DOHH2 (cell line): Measurements from ENCODE around the gene MARK3.

Source experiments
- H3F3A ChIP-seq: fragments of 200-600 bp; sonication (generic), shearing (Covaris generic); 2 replicates; pipeline ENCODE4 v1.6.0; 2016; ENCODE audit warnings: antibody characterized with exemption, mild to moderate bottlenecking; ENCODE audit not compliant: control insufficient read depth, insufficient read depth
- H3K27ac ChIP-seq: fragments of 200-600 bp; sonication (generic); 2 replicates; pipeline ENCODE4 v1.5.1; 2014; ENCODE audit warnings: low read depth, mild to moderate bottlenecking, low read length, moderate library complexity
- H3K27me3 ChIP-seq: fragments of 200-600 bp; sonication (generic); 2 replicates; pipeline ENCODE4 v1.6.1; 2014; ENCODE audit warnings: mild to moderate bottlenecking, low read length, mixed read lengths; ENCODE audit not compliant: control insufficient read depth
- H3K36me3 ChIP-seq: fragments of 200-600 bp; sonication (generic); 2 replicates; pipeline ENCODE4 v1.6.1; 2014; ENCODE audit warnings: mild to moderate bottlenecking, low read length, moderate library complexity, mixed read lengths; ENCODE audit not compliant: control insufficient read depth
- H3K4me1 ChIP-seq: fragments of 200-600 bp; sonication (generic); 2 replicates; pipeline ENCODE4 v1.6.1; 2014; ENCODE audit warnings: mild to moderate bottlenecking, low read length, mixed read lengths; ENCODE audit not compliant: control insufficient read depth
- H3K4me2 ChIP-seq: fragments of 200-600 bp; sonication (generic); 2 replicates; pipeline ENCODE4 v1.6.0; 2014; ENCODE audit warnings: mild to moderate bottlenecking, low read length, moderate library complexity
- H3K4me3 ChIP-seq: fragments of 200-600 bp; sonication (generic); 2 replicates; pipeline ENCODE4 v1.5.1; 2014; ENCODE audit warnings: mild to moderate bottlenecking, low read length, mixed read lengths
- H3K79me2 ChIP-seq: fragments of 200-600 bp; sonication (generic); 2 replicates; pipeline ENCODE4 v1.6.1; 2014; ENCODE audit warnings: mild to moderate bottlenecking, low read length, mixed read lengths; ENCODE audit not compliant: control insufficient read depth
- H3K9me2 ChIP-seq: fragments of 200-600 bp; sonication (generic); replicated peaks from 2 replicates; pipeline ENCODE4 v1.6.1; 2014; ENCODE audit warnings: mild to moderate bottlenecking, low read length, mixed read lengths; ENCODE audit not compliant: control insufficient read depth
- H3K9me3 ChIP-seq: fragments of 200-600 bp; sonication (generic); 2 replicates; pipeline ENCODE4 v1.6.1; 2014; ENCODE audit warnings: antibody characterized with exemption, low read length, mixed read lengths; ENCODE audit not compliant: control insufficient read depth, insufficient read depth
- H4K20me1 ChIP-seq: fragments of 200-600 bp; sonication (generic); 2 replicates; pipeline ENCODE4 v1.6.0; 2014; ENCODE audit warnings: low read depth, mild to moderate bottlenecking, antibody characterized with exemption, low read length, moderate library complexity; ENCODE audit not compliant: control insufficient read depth, insufficient read depth
- CTCF ChIP-seq: fragments of 200-600 bp; sonication (generic); IDR thresholded peaks from one replicate; pipeline ENCODE4 v1.5.1; 2014; ENCODE audit warnings: antibody characterized with exemption, mild to moderate bottlenecking, low read depth, low read length; ENCODE audit not compliant: poor library complexity, severe bottlenecking
- EZH2phosphoT487 ChIP-seq: fragments of 200-600 bp; sonication (generic); IDR thresholded peaks from 2 replicates; pipeline ENCODE4 v1.6.1; 2017; ENCODE audit warnings: borderline replicate concordance, mild to moderate bottlenecking, antibody characterized with exemption, low read length, moderate library complexity, mixed read lengths

MARK3 gene

GRCh38 chr14:103442288-103442687, 57.1 kb downstream of the MARK3 start:
- H3K27ac ChIP-seq, result no peak overlapping the region
- H4K20me1 ChIP-seq, result 0 out of 2 replicates have a peak, but pooled peaks cover 4% of the 10 kb centered on the region

GRCh38 chr14:103443111-103443510, 57.9 kb downstream of the MARK3 start:
- Histone ChIP-seq H3K4me1 (peaks cover 11% of the 10 kb centered on the region; the same call in 1 of the 2 replicates), H3K36me3 (peaks cover 7% of the 10 kb centered on the region; the same call in 1 of the 2 replicates), H3K9me2 (no peaks in the 10 kb centered on the region), H3F3A (no peaks in the 10 kb centered on the region), H4K20me1 (no peaks in the 10 kb centered on the region), H3K4me3 (no peak overlapping the region), H3K27me3 (no peaks in the 10 kb centered on the region), H3K9me3 (no peaks in the 10 kb centered on the region), H3K27ac (no peak overlapping the region), H3K79me2 (peaks cover 45% of the 10 kb centered on the region), H3K4me2 (no peak overlapping the region)
- TF ChIP-seq CTCF (no peak), EZH2phosphoT487 (no peak)

More at GRCh38 chr14:103442288-103442687, 57.1 kb downstream of the MARK3 start:
- peaks cover 41% of the 10 kb centered on the region for H3K79me2 ChIP-seq
- H3K4me1 ChIP-seq, result peaks cover 9% of the 10 kb centered on the region; the same call in 1 of the 2 replicates
- H3K4me3 ChIP-seq, result no peak overlapping the region
- peaks cover 11% of the 10 kb centered on the region; the same call in 1 of the 2 replicates for H3K36me3 ChIP-seq
- no peaks in the 10 kb centered on the region for H3K9me3 ChIP-seq
- no peaks in the 10 kb centered on the region for H3K27me3 ChIP-seq
- TF ChIP-seq EZH2phosphoT487 (no peak), CTCF (no peak)
- no peak overlapping the region for H3K4me2 ChIP-seq
- no peaks in the 10 kb centered on the region for H3F3A ChIP-seq
- no peaks in the 10 kb centered on the region for H3K9me2 ChIP-seq

- no peak overlapping the region for H3K27ac ChIP-seq
- H3K4me2 ChIP-seq, result no peak overlapping the region
- H3K9me3 ChIP-seq, result no peaks in the 10 kb centered on the region
- H3K27me3 ChIP-seq, result no peaks in the 10 kb centered on the region
- H3K36me3 ChIP-seq, result 0 out of 2 replicates have a peak, but pooled peaks cover 4% of the 10 kb centered on the region
- no peaks in the 10 kb centered on the region for H3F3A ChIP-seq
- TF ChIP-seq EZH2phosphoT487 (no peak), CTCF (no peak)
- H3K4me3 ChIP-seq, result no peak overlapping the region
- peaks cover 48% of the 10 kb centered on the region for H3K79me2 ChIP-seq
- peaks cover 11% of the 10 kb centered on the region; the same call in 1 of the 2 replicates for H3K4me1 ChIP-seq
- no peaks in the 10 kb centered on the region for H3K9me2 ChIP-seq
- H4K20me1 ChIP-seq, result no peaks in the 10 kb centered on the region
Observed at GRCh38 chr14:103444837-103445524, 59.8 kb downstream of the MARK3 start.
